Activated CD8-positive, alpha-beta T cell treated with anti-CD3 and anti-CD28 coated beads for 36 hours (primary cell): Measurements from ENCODE around the gene BMP4. TPM values are rescaled to one million over a fixed set of nuclear protein-coding genes. Genes with fewer than 3 reads are reported as not detected.

Experiments
- ATAC-seq: fragments of 200-7000 bp; cut with Tn5 transposase; one replicate; pipeline ENCODE4 v1.10.0; 2021; ENCODE audit warnings: mild to moderate bottlenecking, moderate library complexity
- CTCF ChIA-PET: fragments of 350-600 bp; sonication (Branson Sonifier 250); formaldehyde crosslinking; loops from one replicate; lab custom pipeline; 2021; ENCODE audit warnings: antibody characterized with exemption; lab: Charles Lee
- POLR2A ChIA-PET: fragments of 350-600 bp; sonication (Branson Sonifier 250); formaldehyde crosslinking; loops from one replicate; lab custom pipeline; 2021; ENCODE audit warnings: antibody characterized with exemption; lab: Charles Lee
- DNase-seq: peaks from one replicate; pipeline ENCODE4 v3.0.0-alpha.2; 2020
- H3K27ac Mint-ChIP-seq: one replicate; pipeline ENCODE4 v1.8.0; 2021; ENCODE audit warnings: mild to moderate bottlenecking, mixed read lengths
- H3K27me3 Mint-ChIP-seq: one replicate; pipeline ENCODE4 v1.8.0; 2021; ENCODE audit warnings: mixed read lengths
- H3K36me3 Mint-ChIP-seq: one replicate; pipeline ENCODE4 v1.8.0; 2021; ENCODE audit warnings: low read depth, mixed read lengths
- H3K4me1 Mint-ChIP-seq: one replicate; pipeline ENCODE4 v1.8.0; 2021; ENCODE audit warnings: low read depth, mixed read lengths
- H3K4me3 Mint-ChIP-seq: one replicate; pipeline ENCODE4 v1.8.0; 2021; ENCODE audit warnings: mild to moderate bottlenecking, moderate library complexity, mixed read lengths
- H3K9me3 Mint-ChIP-seq: one replicate; pipeline ENCODE4 v1.8.0; 2021; ENCODE audit warnings: mixed read lengths
- intact Hi-C: fragments of 100-400 bp; cut with micrococcal nuclease; formaldehyde crosslinking; loops from one replicate; pipeline ENCODE4 v1.10.0; 2022
- total RNA-seq, 2 experiments: library from RNA; stranded (reverse); gene quantifications; one replicate each; pipeline ENCODE4 v1.2.3, GENCODE V29; 2021
- TF ChIP-seq, protein P1 (sequence below): fragments of 200-600 bp; IDR thresholded peaks from one replicate; pipeline ENCODE4 v1.8.0; 2022; ENCODE audit warnings: antibody characterized with exemption, mild to moderate bottlenecking

The BMP4 gene
- total RNA-seq, 2 experiments from 2014 or later: not detected

DNA sequence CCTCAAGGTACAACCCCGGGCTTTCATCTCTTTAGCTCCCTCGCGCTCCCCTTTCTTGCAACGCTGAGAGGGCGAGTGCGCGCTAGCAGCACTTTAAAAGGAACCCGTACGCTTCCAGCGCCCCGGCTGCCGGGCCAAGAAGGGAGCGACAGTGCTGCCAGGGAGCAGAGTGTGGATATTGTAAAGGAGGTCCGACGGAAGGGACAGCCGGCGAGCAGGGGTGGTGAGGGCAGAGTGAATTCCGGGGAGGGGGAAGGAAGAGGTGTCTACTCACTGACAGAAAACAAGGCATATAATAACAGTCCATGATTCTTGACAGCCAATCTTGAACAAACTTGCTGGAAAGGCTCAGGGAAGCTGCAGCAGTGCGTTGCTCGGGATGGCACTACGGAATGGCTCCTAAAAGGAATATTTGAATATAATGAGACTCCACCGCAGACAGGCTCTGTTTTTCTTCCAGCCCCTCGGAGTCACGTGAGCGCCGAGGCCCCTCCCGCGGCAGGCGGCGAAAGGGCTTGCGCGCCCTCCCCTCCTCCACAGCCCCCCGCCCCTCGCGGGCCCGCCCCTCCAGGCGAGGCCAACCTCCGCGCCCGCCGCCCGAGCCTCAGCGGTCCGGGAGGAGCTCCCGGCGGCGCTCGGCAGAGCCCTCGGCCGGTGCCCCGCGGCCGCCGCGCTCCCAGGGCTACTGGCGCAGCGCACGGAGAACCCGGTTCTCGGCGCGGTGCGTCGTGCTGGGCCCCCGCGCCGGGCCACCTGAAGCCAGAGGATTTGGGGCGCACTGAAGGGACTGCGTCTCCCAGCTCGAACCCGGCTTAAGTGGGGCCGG lies 3.4 kb downstream of the BMP4 start:
- intact Hi-C loops: no loop called here
- Mint-ChIP-seq H3K27ac (no peak overlapping the region), H3K4me1 (peaks cover 29% of the 10 kb centered on the region), H3K4me3 (peak overlapping the region; percentile 64), H3K36me3 (no peaks in the 10 kb centered on the region), H3K27me3 (peaks cover 71% of the 10 kb centered on the region), H3K9me3 (no peaks in the 10 kb centered on the region)
- TF ChIP-seq, protein P1, sequence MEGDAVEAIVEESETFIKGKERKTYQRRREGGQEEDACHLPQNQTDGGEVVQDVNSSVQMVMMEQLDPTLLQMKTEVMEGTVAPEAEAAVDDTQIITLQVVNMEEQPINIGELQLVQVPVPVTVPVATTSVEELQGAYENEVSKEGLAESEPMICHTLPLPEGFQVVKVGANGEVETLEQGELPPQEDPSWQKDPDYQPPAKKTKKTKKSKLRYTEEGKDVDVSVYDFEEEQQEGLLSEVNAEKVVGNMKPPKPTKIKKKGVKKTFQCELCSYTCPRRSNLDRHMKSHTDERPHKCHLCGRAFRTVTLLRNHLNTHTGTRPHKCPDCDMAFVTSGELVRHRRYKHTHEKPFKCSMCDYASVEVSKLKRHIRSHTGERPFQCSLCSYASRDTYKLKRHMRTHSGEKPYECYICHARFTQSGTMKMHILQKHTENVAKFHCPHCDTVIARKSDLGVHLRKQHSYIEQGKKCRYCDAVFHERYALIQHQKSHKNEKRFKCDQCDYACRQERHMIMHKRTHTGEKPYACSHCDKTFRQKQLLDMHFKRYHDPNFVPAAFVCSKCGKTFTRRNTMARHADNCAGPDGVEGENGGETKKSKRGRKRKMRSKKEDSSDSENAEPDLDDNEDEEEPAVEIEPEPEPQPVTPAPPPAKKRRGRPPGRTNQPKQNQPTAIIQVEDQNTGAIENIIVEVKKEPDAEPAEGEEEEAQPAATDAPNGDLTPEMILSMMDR: no peak
- ChIA-PET POLR2A (interaction anchor here (1.2 kb wide), 1 partner anchor 23 kb away, joined by 3 read pairs; no protein-coding TSS in a partner anchor), CTCF (no interaction called here)
- peak; percentile 65 for ATAC-seq
- peak; percentile 15 for DNase-seq

DNA sequence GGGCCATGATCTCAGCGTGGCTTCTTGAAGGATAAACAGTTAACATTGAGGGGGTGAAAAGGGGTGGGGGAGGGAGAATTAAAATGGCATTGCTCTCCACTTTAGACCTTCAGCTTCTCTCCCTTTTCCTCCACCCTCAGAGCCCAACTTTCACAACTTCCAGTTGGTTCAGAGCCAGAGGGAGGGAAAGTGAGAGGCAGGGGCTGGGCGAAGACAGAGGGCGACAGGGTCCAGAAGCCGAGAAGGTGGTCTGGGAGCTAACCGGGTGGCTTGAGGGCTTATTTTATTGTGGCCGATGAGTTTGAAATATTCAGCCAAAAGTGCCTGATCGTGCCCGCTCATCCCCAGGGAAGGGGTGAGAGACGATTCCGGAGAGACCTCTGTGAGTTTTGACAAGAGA lies 4.1 kb downstream of the BMP4 start:
- ChIA-PET POLR2A (interaction anchor here (1.2 kb wide), 1 partner anchor 23 kb away, joined by 3 read pairs; no protein-coding TSS in a partner anchor), CTCF (no interaction called here)
- DNase-seq (no peak), ATAC-seq (no peak)
- H3K36me3 Mint-ChIP-seq: no peaks in the 10 kb centered on the region
- H3K27ac Mint-ChIP-seq: no peak overlapping the region
- H3K4me3 Mint-ChIP-seq: peak overlapping the region; percentile 49
- TF ChIP-seq, protein P1: no peak
- peaks cover 29% of the 10 kb centered on the region for H3K4me1 Mint-ChIP-seq
- no peaks in the 10 kb centered on the region for H3K9me3 Mint-ChIP-seq
- intact Hi-C loops: no loop called here
- H3K27me3 Mint-ChIP-seq: peaks cover 73% of the 10 kb centered on the region

DNA sequence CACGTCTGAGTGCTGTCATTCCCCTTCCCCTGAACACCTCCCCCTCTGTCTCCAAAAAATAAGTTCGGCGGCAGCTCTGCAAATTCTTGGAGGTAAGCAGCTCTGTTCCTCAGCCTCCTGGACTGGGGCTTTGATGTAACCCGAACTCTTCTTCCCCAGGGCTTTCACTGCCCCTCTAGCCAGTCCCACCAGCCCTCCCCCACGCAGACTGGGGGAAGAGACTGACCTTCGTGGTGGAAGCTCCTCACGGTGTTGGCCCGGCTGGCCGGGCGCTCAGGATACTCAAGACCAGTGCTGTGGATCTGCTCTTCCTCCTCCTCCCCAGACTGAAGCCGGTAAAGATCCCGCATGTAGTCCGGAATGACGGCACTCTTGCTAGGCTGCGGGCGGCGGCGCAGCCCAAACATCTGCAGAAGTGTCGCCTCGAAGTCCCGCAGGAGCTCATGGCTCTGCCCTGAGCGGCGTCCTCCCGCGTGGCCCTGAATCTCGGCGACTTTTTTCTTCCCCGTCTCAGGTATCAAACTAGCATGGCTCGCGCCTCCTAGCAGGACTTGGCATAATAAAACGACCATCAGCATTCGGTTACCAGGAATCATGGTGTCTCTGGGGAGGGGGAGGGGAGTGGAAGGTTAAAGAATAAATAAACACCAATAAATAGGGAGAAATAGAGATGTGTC lies 4.9 kb downstream of the BMP4 start:
- no peaks in the 10 kb centered on the region for H3K36me3 Mint-ChIP-seq
- H3K27me3 Mint-ChIP-seq: peaks cover 74% of the 10 kb centered on the region
- DNase-seq: no peak
- H3K4me1 Mint-ChIP-seq: peaks cover 26% of the 10 kb centered on the region
- TF ChIP-seq, protein P1: no peak
- no peak overlapping the region for H3K27ac Mint-ChIP-seq
- CTCF ChIA-PET: no interaction called here
- no peak overlapping the region for H3K4me3 Mint-ChIP-seq
- H3K9me3 Mint-ChIP-seq: no peaks in the 10 kb centered on the region
- POLR2A ChIA-PET: no interaction called here
- intact Hi-C loops: no loop called here
- no peak for ATAC-seq

- Mint-ChIP-seq H3K4me3 (no peak overlapping the region), H3K9me3 (no peaks in the 10 kb centered on the region), H3K4me1 (peaks cover 24% of the 10 kb centered on the region), H3K27me3 (peaks cover 74% of the 10 kb centered on the region), H3K36me3 (no peaks in the 10 kb centered on the region), H3K27ac (no peak overlapping the region)
- TF ChIP-seq, protein P1: no peak
- ATAC-seq (no peak), DNase-seq (no peak)
- CTCF ChIA-PET: no interaction called here
- POLR2A ChIA-PET: no interaction called here
- intact Hi-C loops: no loop called here
Observed at GRCh38 chr14:53951243-53951626, 5.4 kb downstream of the BMP4 start.
